SK-N-SH (cell line): Measurements from ENCODE around the gene PEX11G. TPM values are rescaled to one million over a fixed set of nuclear protein-coding genes. Genes with fewer than 3 reads are reported as not detected.

Experiments
- CTCF ChIA-PET: fragments of 300-600, 350-600 bp; formaldehyde crosslinking; extraction: SDS; loops from one replicate; lab custom pipeline; 2021; lab: Yijun Ruan, JAX
- POLR2A ChIA-PET: fragments of 350-600 bp; sonication (Branson Sonifier 250); formaldehyde crosslinking; extraction: SDS; loops from one replicate; lab custom pipeline; 2020; ENCODE audit warnings: antibody characterized with exemption, inconsistent platforms; lab: Yijun Ruan, JAX
- DNase-seq: peaks from one replicate; pipeline ENCODE4 v3.0.0; 2012
- H2AFZ ChIP-seq: fragments of 200-600 bp; sonication (generic); 2 replicates; pipeline ENCODE4 v1.8.1; 2016; ENCODE audit warnings: antibody characterized with exemption, mild to moderate bottlenecking, low read depth
- H3F3A ChIP-seq: fragments of 200-600 bp; sonication (generic); replicated peaks from 2 replicates; pipeline ENCODE3; 2016; ENCODE audit warnings: antibody characterized with exemption, mild to moderate bottlenecking; ENCODE audit not compliant: insufficient read depth
- H3K27ac ChIP-seq, 2 experiments: fragments of 200-500 bp in 1 of 2; fragments of 200-600 bp in 1 of 2; sonication (Bioruptor generic) in 1 of 2; sonication (generic), shearing (Covaris generic) in 1 of 2; 2 replicates each; pipeline versions ENCODE4 v1.5.1 to v1.6.1; 2014 to 2016; ENCODE audit warnings: low read depth in 2 of 2, inconsistent platforms in 1 of 2, low read length in 1 of 2, mild to moderate bottlenecking in 1 of 2, mixed read lengths in 1 of 2
- H3K27me3 ChIP-seq: fragments of 200-600 bp; sonication (generic), shearing (Covaris generic); 2 replicates; pipeline ENCODE4 v1.6.1; 2016; ENCODE audit warnings: mixed run types; ENCODE audit not compliant: insufficient read depth
- H3K36me3 ChIP-seq, 2 experiments: fragments of 200-500 bp in 1 of 2; fragments of 200-600 bp in 1 of 2; sonication (Bioruptor generic) in 1 of 2; sonication (generic) in 1 of 2; replicated peaks in 1 of 2; 2 replicates each; pipeline versions ENCODE3 to v1.5.1; 2014 to 2016; ENCODE audit warnings: low read length in 1 of 2, mild to moderate bottlenecking in 1 of 2; ENCODE audit not compliant: insufficient read depth in 2 of 2, control insufficient read depth in 1 of 2
- H3K4me1 ChIP-seq, 2 experiments: fragments of 200-500 bp in 1 of 2; fragments of 200-600 bp in 1 of 2; sonication (Bioruptor generic) in 1 of 2; sonication (generic), shearing (Covaris generic) in 1 of 2; 2 replicates each; pipeline versions ENCODE4 v1.5.1 to v1.6.1; 2014 to 2016; ENCODE audit warnings: low read depth in 1 of 2, low read length in 1 of 2, mixed run types in 1 of 2; ENCODE audit not compliant: insufficient read depth in 2 of 2, control insufficient read depth in 1 of 2
- H3K4me2 ChIP-seq: fragments of 200-600 bp; sonication (generic), shearing (Covaris generic); 2 replicates; pipeline ENCODE4 v1.6.1; 2017; ENCODE audit warnings: mixed run types
- H3K4me3 ChIP-seq, 2 experiments: fragments of 200-500 bp in 1 of 2; fragments of 200-600 bp in 1 of 2; sonication (Bioruptor generic) in 1 of 2; sonication (generic), shearing (Covaris generic) in 1 of 2; 2 replicates each; pipeline versions ENCODE4 v1.5.1 to v1.8.1; 2014 to 2016; ENCODE audit warnings: low read depth in 2 of 2, inconsistent platforms in 1 of 2, low read length in 1 of 2, mild to moderate bottlenecking in 1 of 2, mixed read lengths in 1 of 2, moderate library complexity in 1 of 2
- H3K79me2 ChIP-seq: fragments of 200-600 bp; sonication (generic); 2 replicates; pipeline ENCODE4 v1.8.1; 2017; ENCODE audit warnings: mild to moderate bottlenecking; ENCODE audit not compliant: insufficient read depth
- H3K9ac ChIP-seq: fragments of 200-600 bp; sonication (generic); 2 replicates; pipeline ENCODE4 v1.6.1; 2017; ENCODE audit warnings: mixed run types
- H3K9me2 ChIP-seq: fragments of 200-600 bp; sonication (generic); 2 replicates; pipeline ENCODE4 v1.6.1; 2017; ENCODE audit warnings: mixed run types
- H3K9me3 ChIP-seq: fragments of 200-600 bp; sonication (generic); 2 replicates; pipeline ENCODE4 v1.6.1; 2017; ENCODE audit warnings: mixed run types, mild to moderate bottlenecking, moderate library complexity
- H4K20me1 ChIP-seq: fragments of 200-600 bp; sonication (generic); 2 replicates; pipeline ENCODE4 v1.6.1; 2017; ENCODE audit warnings: mild to moderate bottlenecking, mixed run types; ENCODE audit not compliant: insufficient read depth
- CHD2 ChIP-seq: fragments of 150-350 bp; IDR thresholded peaks from 2 replicates; pipeline ENCODE4 v1.6.1; 2018; ENCODE audit warnings: low read length; ENCODE audit not compliant: partially characterized antibody
- ELF1 ChIP-seq: IDR thresholded peaks from 2 replicates; pipeline ENCODE4 v1.4.0; 2012
- EP300 ChIP-seq, 2 experiments: IDR thresholded peaks; 2 replicates each; pipeline versions ENCODE4 v1.4.0 to v1.6.1; 2012; ENCODE audit warnings: borderline replicate concordance in 1 of 2, low read depth in 1 of 2, low read length in 1 of 2
- EZH2phosphoT487 ChIP-seq: fragments of 200-600 bp; sonication (generic); IDR thresholded peaks from 2 replicates; pipeline ENCODE4 v1.6.1; 2017; ENCODE audit warnings: low read depth, mixed run types, mild to moderate bottlenecking, antibody characterized with exemption, moderate library complexity, borderline replicate concordance
- FOXJ3 ChIP-seq: sonication (generic); formaldehyde crosslinking; IDR thresholded peaks from 2 replicates; pipeline ENCODE4 v1.5.1; 2020; ENCODE audit warnings: mild to moderate bottlenecking, missing genetic modification reagents
- FOXM1 ChIP-seq: IDR thresholded peaks from 2 replicates; pipeline ENCODE4 v1.4.0; 2012; ENCODE audit warnings: low read depth, mild to moderate bottlenecking
- GABPA ChIP-seq: IDR thresholded peaks from 2 replicates; pipeline ENCODE4 v1.4.0; 2012; ENCODE audit warnings: low read depth, mild to moderate bottlenecking
- GATA2 ChIP-seq: sonication (generic); formaldehyde crosslinking; IDR thresholded peaks from 2 replicates; pipeline ENCODE4 v1.5.0; 2020; ENCODE audit warnings: mild to moderate bottlenecking, missing genetic modification reagents
- MEF2A ChIP-seq: IDR thresholded peaks from 2 replicates; pipeline ENCODE4 v1.4.0; 2012; ENCODE audit warnings: low read depth, borderline replicate concordance
- NFIC ChIP-seq: IDR thresholded peaks from 2 replicates; pipeline ENCODE4 v1.4.0; 2012; ENCODE audit warnings: borderline replicate concordance
- POLR2AphosphoS5 ChIP-seq: IDR thresholded peaks from 2 replicates; pipeline ENCODE4 v1.6.1; 2012; ENCODE audit warnings: low read depth, low read length
- RAD21 ChIP-seq: IDR thresholded peaks from 2 replicates; pipeline ENCODE4 v1.6.1; 2012; ENCODE audit warnings: mild to moderate bottlenecking, low read length
- RCOR1 ChIP-seq: fragments of 150-350 bp; IDR thresholded peaks from 2 replicates; pipeline ENCODE4 v1.6.1; 2017; ENCODE audit warnings: antibody characterized with exemption, low read length
- RFX5 ChIP-seq: IDR thresholded peaks from 2 replicates; pipeline ENCODE4 v1.6.1; 2012; ENCODE audit warnings: mild to moderate bottlenecking, improper control_type of control experiment, low read length
- SMC3 ChIP-seq: IDR thresholded peaks from 2 replicates; pipeline ENCODE4 v1.6.1; 2012; ENCODE audit warnings: low read depth, low read length, improper control_type of control experiment
- TAF1 ChIP-seq: IDR thresholded peaks from 2 replicates; pipeline ENCODE4 v1.6.1; 2012; ENCODE audit warnings: low read depth, mild to moderate bottlenecking, low read length, moderate library complexity, borderline replicate concordance
- TCF12 ChIP-seq: IDR thresholded peaks from 2 replicates; pipeline ENCODE4 v1.4.0; 2012
- YY1 ChIP-seq: IDR thresholded peaks from 2 replicates; pipeline ENCODE4 v1.4.0; 2012; ENCODE audit warnings: low read depth, mild to moderate bottlenecking
- WGBS: methylation state at CpG from one replicate; pipeline ENCODE4 v1.1.6; 2017; ENCODE audit warnings: low lambda C conversion rate; 5-methylcytosine and 5-hydroxymethylcytosine counted together
- polyA plus RNA-seq, 3 experiments: library from polyadenylated mRNA; depleted of rRNA; stranded (reverse); fragments of >200 nt; gene quantifications; 2 replicates each; pipeline ENCODE4 v1.2.3, GENCODE V29; 2012
- TF ChIP-seq, protein P1 (sequence below): IDR thresholded peaks from 2 replicates; pipeline ENCODE4 v1.4.0; 2012; ENCODE audit warnings: low read depth
- TF ChIP-seq, protein P2 (sequence below): IDR thresholded peaks from 2 replicates; pipeline ENCODE4 v1.4.0; 2012; ENCODE audit warnings: low read depth, borderline replicate concordance
- TF ChIP-seq, protein P3 (sequence below): fragments of 200-600 bp; sonication (generic); IDR thresholded peaks from 2 replicates; pipeline ENCODE4 v1.6.1; 2017; ENCODE audit warnings: antibody characterized with exemption, mild to moderate bottlenecking, moderate library complexity
- TF ChIP-seq, protein P4 (sequence below): IDR thresholded peaks from 2 replicates; pipeline ENCODE4 v1.6.1; 2012; ENCODE audit warnings: mild to moderate bottlenecking, low read depth, low read length, moderate library complexity

The PEX11G gene
- polyA plus RNA-seq, 1 of the 3 experiments (the other 2 are of a cell fraction) = 6.1 TPM

DNA sequence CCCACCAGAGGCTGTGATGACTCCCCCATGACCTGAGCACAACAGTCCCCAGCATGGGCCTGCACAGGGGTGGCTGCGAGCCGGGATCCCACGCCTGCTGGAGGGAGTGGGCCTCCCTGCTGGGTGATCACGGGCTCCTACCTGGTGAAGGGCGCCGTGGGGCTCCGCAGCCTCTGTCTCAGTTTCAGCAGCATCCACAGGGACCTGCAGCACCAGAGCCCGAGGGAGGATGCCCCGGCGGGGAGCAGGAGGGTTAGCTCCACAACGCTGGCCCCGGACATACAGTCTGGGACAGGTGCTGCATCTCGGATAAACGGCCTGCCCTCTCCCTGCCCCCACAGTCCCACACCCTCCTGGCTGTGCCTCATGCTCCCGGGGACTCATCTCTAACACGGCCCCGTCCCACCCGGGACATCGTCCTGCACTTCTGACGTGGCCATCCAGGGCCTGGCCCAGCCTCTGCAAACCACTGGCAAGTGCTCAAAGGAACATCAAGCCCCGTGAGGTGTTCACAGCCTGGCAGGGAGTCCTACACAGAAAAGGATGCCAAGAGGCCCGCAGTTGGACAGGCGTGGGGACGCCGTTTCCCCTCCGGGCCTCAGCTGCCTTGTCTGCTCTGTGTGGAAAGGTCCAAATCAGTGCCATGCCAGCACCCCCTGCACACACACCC lies 10.5 kb downstream of the PEX11G start:
- Histone ChIP-seq H3K36me3 (no peaks in the 10 kb centered on the region), H3K4me2 (no peak overlapping the region), H3K4me3 (no peak overlapping the region), H3K4me1 (peaks cover 0 to 27% of the 10 kb centered on the region in 2 experiments; a peak in 1 of 4 replicates), H4K20me1 (no peaks in the 10 kb centered on the region), H3K9me2 (no peaks in the 10 kb centered on the region), H3K27ac (no peak overlapping the region; a peak in 1 of 4 replicates), H3K27me3 (no peaks in the 10 kb centered on the region), H3K9ac (no peak overlapping the region), H3K9me3 (no peaks in the 10 kb centered on the region), H3K79me2 (no peaks in the 10 kb centered on the region), H2AFZ (no peak overlapping the region), H3F3A (no peaks in the 10 kb centered on the region)
- DNase-seq = peak; percentile 29
- 86% methylated on average over 18 of the region's 26 CpGs for WGBS
- TF ChIP-seq YY1 = no peak
- TF ChIP-seq, protein P1, sequence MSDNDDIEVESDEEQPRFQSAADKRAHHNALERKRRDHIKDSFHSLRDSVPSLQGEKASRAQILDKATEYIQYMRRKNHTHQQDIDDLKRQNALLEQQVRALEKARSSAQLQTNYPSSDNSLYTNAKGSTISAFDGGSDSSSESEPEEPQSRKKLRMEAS = no peak
- no peak for TF ChIP-seq RFX5
- no peak for TF ChIP-seq NFIC
- no peak for TF ChIP-seq ELF1
- no peak for TF ChIP-seq RCOR1
- TF ChIP-seq RAD21 = no peak
- ChIA-PET POLR2A (no interaction called here), CTCF (no interaction called here)

DNA sequence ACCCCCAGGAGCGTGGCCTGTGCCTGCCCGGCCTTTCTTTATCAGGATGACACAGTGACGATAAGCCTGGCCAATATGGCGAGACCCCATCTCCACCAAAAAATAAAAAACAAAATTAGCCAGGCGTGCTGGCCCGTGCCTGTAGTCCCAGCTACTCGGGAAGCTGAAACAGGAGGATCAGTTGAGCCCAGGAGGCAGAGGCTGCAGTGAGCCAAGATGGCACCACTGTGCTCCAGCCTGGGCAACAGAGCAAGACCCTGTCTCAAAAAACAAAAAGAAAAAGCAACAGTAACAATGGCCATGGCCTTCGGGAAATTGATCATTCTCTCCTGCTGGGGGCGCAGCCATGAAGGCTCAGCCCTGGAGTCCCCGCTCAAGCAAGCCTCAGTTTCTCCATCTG lies 11.1 kb downstream of the PEX11G start:
- TF ChIP-seq EZH2phosphoT487 = no peak
- no peak for TF ChIP-seq FOXJ3 (CRISPR knock-in tag)
- no peak for TF ChIP-seq YY1
- no peak for TF ChIP-seq CHD2
- no peak for TF ChIP-seq FOXM1
- no peak for TF ChIP-seq SMC3
- TF ChIP-seq TCF12 = no peak
- no peak for TF ChIP-seq GABPA
- no peak for TF ChIP-seq MEF2A
- no peak for TF ChIP-seq TAF1
- TF ChIP-seq, protein P2, sequence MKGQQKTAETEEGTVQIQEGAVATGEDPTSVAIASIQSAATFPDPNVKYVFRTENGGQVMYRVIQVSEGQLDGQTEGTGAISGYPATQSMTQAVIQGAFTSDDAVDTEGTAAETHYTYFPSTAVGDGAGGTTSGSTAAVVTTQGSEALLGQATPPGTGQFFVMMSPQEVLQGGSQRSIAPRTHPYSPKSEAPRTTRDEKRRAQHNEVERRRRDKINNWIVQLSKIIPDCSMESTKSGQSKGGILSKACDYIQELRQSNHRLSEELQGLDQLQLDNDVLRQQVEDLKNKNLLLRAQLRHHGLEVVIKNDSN = no peak
- TF ChIP-seq, protein P3, sequence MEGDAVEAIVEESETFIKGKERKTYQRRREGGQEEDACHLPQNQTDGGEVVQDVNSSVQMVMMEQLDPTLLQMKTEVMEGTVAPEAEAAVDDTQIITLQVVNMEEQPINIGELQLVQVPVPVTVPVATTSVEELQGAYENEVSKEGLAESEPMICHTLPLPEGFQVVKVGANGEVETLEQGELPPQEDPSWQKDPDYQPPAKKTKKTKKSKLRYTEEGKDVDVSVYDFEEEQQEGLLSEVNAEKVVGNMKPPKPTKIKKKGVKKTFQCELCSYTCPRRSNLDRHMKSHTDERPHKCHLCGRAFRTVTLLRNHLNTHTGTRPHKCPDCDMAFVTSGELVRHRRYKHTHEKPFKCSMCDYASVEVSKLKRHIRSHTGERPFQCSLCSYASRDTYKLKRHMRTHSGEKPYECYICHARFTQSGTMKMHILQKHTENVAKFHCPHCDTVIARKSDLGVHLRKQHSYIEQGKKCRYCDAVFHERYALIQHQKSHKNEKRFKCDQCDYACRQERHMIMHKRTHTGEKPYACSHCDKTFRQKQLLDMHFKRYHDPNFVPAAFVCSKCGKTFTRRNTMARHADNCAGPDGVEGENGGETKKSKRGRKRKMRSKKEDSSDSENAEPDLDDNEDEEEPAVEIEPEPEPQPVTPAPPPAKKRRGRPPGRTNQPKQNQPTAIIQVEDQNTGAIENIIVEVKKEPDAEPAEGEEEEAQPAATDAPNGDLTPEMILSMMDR = no peak
- TF ChIP-seq EP300 (IDR thresholded peaks at IDR 0.05; ENCODE audit: borderline replicate concordance in 1 of 2, low read depth in 1 of 2, low read length in 1 of 2) = no peak
- no peak for TF ChIP-seq GATA2
- TF ChIP-seq, protein P4, sequence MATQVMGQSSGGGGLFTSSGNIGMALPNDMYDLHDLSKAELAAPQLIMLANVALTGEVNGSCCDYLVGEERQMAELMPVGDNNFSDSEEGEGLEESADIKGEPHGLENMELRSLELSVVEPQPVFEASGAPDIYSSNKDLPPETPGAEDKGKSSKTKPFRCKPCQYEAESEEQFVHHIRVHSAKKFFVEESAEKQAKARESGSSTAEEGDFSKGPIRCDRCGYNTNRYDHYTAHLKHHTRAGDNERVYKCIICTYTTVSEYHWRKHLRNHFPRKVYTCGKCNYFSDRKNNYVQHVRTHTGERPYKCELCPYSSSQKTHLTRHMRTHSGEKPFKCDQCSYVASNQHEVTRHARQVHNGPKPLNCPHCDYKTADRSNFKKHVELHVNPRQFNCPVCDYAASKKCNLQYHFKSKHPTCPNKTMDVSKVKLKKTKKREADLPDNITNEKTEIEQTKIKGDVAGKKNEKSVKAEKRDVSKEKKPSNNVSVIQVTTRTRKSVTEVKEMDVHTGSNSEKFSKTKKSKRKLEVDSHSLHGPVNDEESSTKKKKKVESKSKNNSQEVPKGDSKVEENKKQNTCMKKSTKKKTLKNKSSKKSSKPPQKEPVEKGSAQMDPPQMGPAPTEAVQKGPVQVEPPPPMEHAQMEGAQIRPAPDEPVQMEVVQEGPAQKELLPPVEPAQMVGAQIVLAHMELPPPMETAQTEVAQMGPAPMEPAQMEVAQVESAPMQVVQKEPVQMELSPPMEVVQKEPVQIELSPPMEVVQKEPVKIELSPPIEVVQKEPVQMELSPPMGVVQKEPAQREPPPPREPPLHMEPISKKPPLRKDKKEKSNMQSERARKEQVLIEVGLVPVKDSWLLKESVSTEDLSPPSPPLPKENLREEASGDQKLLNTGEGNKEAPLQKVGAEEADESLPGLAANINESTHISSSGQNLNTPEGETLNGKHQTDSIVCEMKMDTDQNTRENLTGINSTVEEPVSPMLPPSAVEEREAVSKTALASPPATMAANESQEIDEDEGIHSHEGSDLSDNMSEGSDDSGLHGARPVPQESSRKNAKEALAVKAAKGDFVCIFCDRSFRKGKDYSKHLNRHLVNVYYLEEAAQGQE = no peak
- no peak for TF ChIP-seq NFIC
- TF ChIP-seq POLR2AphosphoS5 = no peak
- Histone ChIP-seq H3F3A (no peaks in the 10 kb centered on the region), H3K36me3 (no peaks in the 10 kb centered on the region), H3K27ac (no peak overlapping the region), H3K27me3 (no peaks in the 10 kb centered on the region), H3K4me1 (peaks cover 0 to 22% of the 10 kb centered on the region in 2 experiments; a peak in 1 of 4 replicates), H3K9me3 (no peaks in the 10 kb centered on the region), H3K79me2 (no peaks in the 10 kb centered on the region), H3K4me2 (no peak overlapping the region), H2AFZ (no peak overlapping the region), H3K4me3 (no peak overlapping the region), H3K9me2 (no peaks in the 10 kb centered on the region), H3K9ac (no peak overlapping the region), H4K20me1 (no peaks in the 10 kb centered on the region)
- ChIA-PET CTCF (no interaction called here), POLR2A (no interaction called here)
- no peak for DNase-seq
- 82% methylated on average over 10 of the region's 10 CpGs for WGBS
